ENCODE data around the gene NDOR1. TPM values are rescaled to one million over a fixed set of nuclear protein-coding genes. Genes with fewer than 3 reads are reported as not detected.

The NDOR1 gene
- total and polyA plus RNA-seq, 7 donors, result 1.5 to 6.3 (median 4.3) TPM

- no peaks in the 10 kb centered on the region for H3K27me3 ChIP-seq (ENCODE audit: insufficient read depth in 3 of 3, low read length in 2 of 3)
- no peak overlapping the region for H3K4me3 ChIP-seq
- ATAC-seq, result no peak
- WGBS, 3 donors, result 91 to 93% (median 92%) methylated on average over 19 of the region's 19 CpGs
- no peak for DNase-seq
- no peak for TF ChIP-seq CTCF (IDR thresholded peaks at IDR 0.05)
- H3K9me3 ChIP-seq, result no peaks in the 10 kb centered on the region
- intact Hi-C loops (cut with DNase I), result no loop called here
- H3K4me1 ChIP-seq, result no peaks in the 10 kb centered on the region
- H3K36me3 ChIP-seq (ENCODE audit: insufficient read depth in 1 of 2, low read depth in 1 of 2), result peaks cover 0 to 12% of the 10 kb centered on the region in 2 donors
- H3K27ac ChIP-seq, result no peak overlapping the region
Observed at GRCh38 chr9:137214620-137215019, 9.1 kb downstream of the NDOR1 start.

- intact Hi-C loops (cut with DNase I), result no loop called here
- Histone ChIP-seq H3K27ac (no peak overlapping the region), H3K9me3 (no peaks in the 10 kb centered on the region), H3K27me3 (ENCODE audit: insufficient read depth in 3 of 3, low read length in 2 of 3) (no peaks in the 10 kb centered on the region), H3K4me1 (no peaks in the 10 kb centered on the region), H3K36me3 (ENCODE audit: insufficient read depth in 1 of 2, low read depth in 1 of 2) (peaks cover 0 to 12% of the 10 kb centered on the region in 2 donors), H3K4me3 (no peak overlapping the region)
- no peak for TF ChIP-seq CTCF (IDR thresholded peaks at IDR 0.05)
- ATAC-seq (no peak), DNase-seq (no peak)
- WGBS, 3 donors, result 91 to 94% (median 92%) methylated on average over 20 to 22 of the region's 22 CpGs
Observed at GRCh38 chr9:137215196-137215986, 9.9 kb downstream of the NDOR1 start.

DNA sequence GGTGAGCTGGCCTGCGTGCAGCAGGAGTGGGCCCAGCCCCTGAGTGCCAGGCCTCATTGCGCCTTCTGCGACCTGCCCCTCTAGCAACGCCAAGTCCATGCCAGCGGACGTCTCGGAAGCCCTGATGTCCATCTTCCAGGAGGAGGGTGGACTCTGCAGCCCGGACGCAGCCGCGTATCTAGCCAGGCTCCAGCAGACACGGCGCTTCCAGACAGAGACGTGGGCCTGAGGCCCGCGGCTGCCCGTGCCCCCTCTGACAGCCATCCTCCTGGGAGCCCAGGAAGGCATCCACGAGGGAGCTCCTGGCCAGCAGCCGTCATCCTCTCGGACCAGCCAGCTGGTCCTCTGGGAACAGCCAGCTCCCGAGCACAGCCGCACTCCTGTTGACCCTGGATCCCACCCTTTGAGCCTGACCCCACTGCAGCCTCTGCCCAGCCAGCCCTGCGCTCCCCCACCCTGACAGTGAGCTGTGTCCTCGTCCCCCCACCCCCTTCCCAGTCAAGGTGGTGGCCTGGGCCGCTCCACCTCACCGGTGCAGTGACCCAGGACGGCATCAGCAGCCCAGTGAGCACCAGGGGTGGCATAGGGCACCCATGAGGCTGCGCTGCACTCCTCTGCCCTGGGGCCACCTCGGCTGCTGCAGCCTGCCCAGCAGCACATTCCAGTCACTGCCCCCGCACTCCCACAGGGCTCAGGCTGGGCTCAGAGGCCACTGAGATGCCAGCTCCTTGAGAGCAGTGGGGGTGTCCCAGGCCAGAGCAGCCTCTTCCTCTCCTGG is 10.9 kb downstream of the NDOR1 start:
- intact Hi-C loops (cut with DNase I), result no loop called here
- H3K27ac ChIP-seq, result no peak overlapping the region
- WGBS, 3 donors, result 88 to 90% (median 90%) methylated on average over 27 to 30 of the region's 30 CpGs
- peaks cover 0 to 12% of the 10 kb centered on the region in 2 donors for H3K36me3 ChIP-seq (ENCODE audit: insufficient read depth in 1 of 2, low read depth in 1 of 2)
- DNase-seq, result no peak
- ATAC-seq, result no peak
- no peaks in the 10 kb centered on the region for H3K4me1 ChIP-seq
- TF ChIP-seq CTCF (IDR thresholded peaks at IDR 0.05), result no peak
- H3K4me3 ChIP-seq, result no peak overlapping the region
- H3K9me3 ChIP-seq, result no peaks in the 10 kb centered on the region
- no peaks in the 10 kb centered on the region for H3K27me3 ChIP-seq (ENCODE audit: insufficient read depth in 3 of 3, low read length in 2 of 3)

- Histone ChIP-seq H3K27ac (peak overlapping the region; percentile 58), H3K4me1 (peaks cover 3% of the 10 kb centered on the region), H3K36me3 (ENCODE audit: insufficient read depth in 1 of 2, low read depth in 1 of 2) (peaks cover 0 to 12% of the 10 kb centered on the region in 2 donors), H3K4me3 (peak overlapping the region; percentile 59), H3K9me3 (no peaks in the 10 kb centered on the region), H3K27me3 (ENCODE audit: insufficient read depth in 3 of 3, low read length in 2 of 3) (no peaks in the 10 kb centered on the region)
- 37 to 51% (median 47%) methylated on average over 34 to 36 of the region's 36 CpGs for WGBS, 3 donors
- intact Hi-C loops (cut with DNase I), result no loop called here
- DNase-seq, result peak; percentile 69 to 78
- TF ChIP-seq CTCF (IDR thresholded peaks at IDR 0.05), result no peak
- ATAC-seq, result peak; percentile 54 to 68 (median 64)
Observed at GRCh38 chr9:137217276-137218211, 12.0 kb downstream of the NDOR1 start.
